Measurements from ENCODE around the gene LCA5L. TPM values are rescaled to one million over a fixed set of nuclear protein-coding genes. Genes with fewer than 3 reads are reported as not detected.

The LCA5L gene
- total RNA-seq, 1 donor: 3.1 TPM

GRCh38 chr21:39363607-39364555 is 81.7 kb downstream of the LCA5L start:
- H3K4me3 ChIP-seq (ENCODE audit: low read depth, low read length): no peak overlapping the region
- no peak for DNase-seq (ENCODE audit: low read depth)
- TF ChIP-seq CTCF (IDR thresholded peaks at IDR 0.05; ENCODE audit: insufficient read depth, low read length): no peak

GRCh38 chr21:39362733-39363132 is 82.8 kb downstream of the LCA5L start:
- H3K4me3 ChIP-seq (ENCODE audit: low read depth, low read length): no peak overlapping the region
- TF ChIP-seq CTCF (IDR thresholded peaks at IDR 0.05; ENCODE audit: insufficient read depth, low read length): no peak
- DNase-seq (ENCODE audit: low read depth): no peak

GRCh38 chr21:39359382-39359781 is 86.2 kb downstream of the LCA5L start:
- no peak overlapping the region for H3K4me3 ChIP-seq (ENCODE audit: low read depth, low read length)
- TF ChIP-seq CTCF (IDR thresholded peaks at IDR 0.05; ENCODE audit: insufficient read depth, low read length): no peak
- DNase-seq (ENCODE audit: low read depth): no peak

Small RNA genes lying within 50 kb of the gene (small RNA-seq; reads per million reads assigned to genes)
- gene MIR6508: 0.38 reads per million

Other genes with a start within 250 kb of the LCA5L start
- 54.0 and 80.5 TPM in 2 replicates for gene BRWD1, start 132.1 kb downstream of the LCA5L start, total RNA-seq (ENCODE audit: low replicate concordance)
- gene HMGN1, start 96.7 kb downstream of the LCA5L start, total RNA-seq (ENCODE audit: low replicate concordance): 155 and 165 TPM in 2 replicates
- 6.2 and 11.0 TPM in 2 replicates for gene SH3BGR, start 6.2 kb upstream of the LCA5L start, total RNA-seq (ENCODE audit: low replicate concordance)
- 0.18 TPM in 1 of 2 replicates, not detected in the other for gene B3GALT5, start 167.2 kb upstream of the LCA5L start, total RNA-seq (ENCODE audit: low replicate concordance)